ENCODE data around the gene GALNT14.
"Not testable (repeated sequence)": the region's sequence is repeated elsewhere in the genome, so short reads cannot be mapped to it uniquely, and the experiment has no call there.

The GALNT14 gene

DNA sequence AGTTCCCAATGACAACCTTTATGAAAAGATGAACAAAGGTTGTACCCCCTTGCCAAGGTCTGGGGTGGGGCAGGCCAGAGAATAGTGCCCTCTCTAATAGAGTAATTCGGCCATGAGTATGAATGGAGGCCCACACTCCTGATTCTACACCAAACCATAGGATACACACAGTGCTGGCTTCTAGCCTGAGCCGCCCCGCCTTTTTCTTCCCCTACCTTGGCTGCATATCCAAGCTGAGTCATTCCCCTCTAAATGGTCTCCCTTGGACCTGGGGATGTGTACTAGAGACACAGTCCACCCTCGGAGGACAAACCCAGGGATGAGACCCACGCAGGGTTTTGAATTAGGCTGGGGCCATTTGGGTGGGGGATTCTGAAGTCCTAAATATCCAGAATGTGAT lies 223.8 kb downstream of the GALNT14 start:
- H3K4me2 ChIP-seq (ENCODE audit: insufficient read depth, low read length), result no peak overlapping the region
- no peak for ATAC-seq (ENCODE audit: insufficient read depth, low read depth)

DNA sequence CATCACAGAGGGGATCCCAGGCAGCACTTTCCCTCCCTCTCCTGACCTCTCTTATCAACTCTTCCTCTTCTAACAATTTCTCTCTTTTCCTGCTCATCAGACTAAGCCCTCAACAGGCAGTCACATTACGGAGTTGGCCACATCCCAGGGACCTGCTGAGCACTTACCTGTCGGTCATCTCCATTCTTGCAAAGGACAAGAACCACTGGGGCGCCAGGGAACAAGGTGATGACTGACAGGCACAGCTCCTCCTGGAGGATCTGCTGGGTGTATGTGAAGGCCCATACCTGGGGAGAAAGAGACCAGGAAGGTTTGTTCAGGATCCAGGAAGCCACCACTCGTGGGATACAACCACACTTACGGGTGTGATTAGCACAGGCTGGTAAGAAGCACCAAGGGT lies 226.2 kb downstream of the GALNT14 start:
- no peak overlapping the region for H3K9ac ChIP-seq (ENCODE audit: low read depth, low read length)
- H3K79me2 ChIP-seq (ENCODE audit: insufficient read depth, low read length), result no peaks in the 10 kb centered on the region
- H3K9me3 ChIP-seq (ENCODE audit: insufficient read depth, low read length, severe bottlenecking), result no peaks in the 10 kb centered on the region
- H3K4me2 ChIP-seq (ENCODE audit: insufficient read depth, low read length), result no peak overlapping the region
- no peak for TF ChIP-seq EZH2 (IDR thresholded peaks at IDR 0.05; ENCODE audit: borderline replicate concordance, low read depth, low read length, severe bottlenecking)
- TF ChIP-seq, protein P1, sequence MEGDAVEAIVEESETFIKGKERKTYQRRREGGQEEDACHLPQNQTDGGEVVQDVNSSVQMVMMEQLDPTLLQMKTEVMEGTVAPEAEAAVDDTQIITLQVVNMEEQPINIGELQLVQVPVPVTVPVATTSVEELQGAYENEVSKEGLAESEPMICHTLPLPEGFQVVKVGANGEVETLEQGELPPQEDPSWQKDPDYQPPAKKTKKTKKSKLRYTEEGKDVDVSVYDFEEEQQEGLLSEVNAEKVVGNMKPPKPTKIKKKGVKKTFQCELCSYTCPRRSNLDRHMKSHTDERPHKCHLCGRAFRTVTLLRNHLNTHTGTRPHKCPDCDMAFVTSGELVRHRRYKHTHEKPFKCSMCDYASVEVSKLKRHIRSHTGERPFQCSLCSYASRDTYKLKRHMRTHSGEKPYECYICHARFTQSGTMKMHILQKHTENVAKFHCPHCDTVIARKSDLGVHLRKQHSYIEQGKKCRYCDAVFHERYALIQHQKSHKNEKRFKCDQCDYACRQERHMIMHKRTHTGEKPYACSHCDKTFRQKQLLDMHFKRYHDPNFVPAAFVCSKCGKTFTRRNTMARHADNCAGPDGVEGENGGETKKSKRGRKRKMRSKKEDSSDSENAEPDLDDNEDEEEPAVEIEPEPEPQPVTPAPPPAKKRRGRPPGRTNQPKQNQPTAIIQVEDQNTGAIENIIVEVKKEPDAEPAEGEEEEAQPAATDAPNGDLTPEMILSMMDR (IDR thresholded peaks at IDR 0.05; ENCODE audit: borderline replicate concordance, extremely low read depth, low read length, poor library complexity, severe bottlenecking), result no peak
- no peak overlapping the region for H2AFZ ChIP-seq (ENCODE audit: low read depth, low read length)
- H3K27ac ChIP-seq (ENCODE audit: low read length), result no peak overlapping the region
- no peaks in the 10 kb centered on the region for H4K20me1 ChIP-seq (ENCODE audit: insufficient read depth, low read length)
- no peaks in the 10 kb centered on the region for H3K36me3 ChIP-seq (ENCODE audit: insufficient read depth, low read length)
- DNase-seq (no peak), ATAC-seq (ENCODE audit: insufficient read depth, low read depth) (no peak)
- no peaks in the 10 kb centered on the region for H3K27me3 ChIP-seq (ENCODE audit: insufficient read depth, low read length, poor library complexity)
- no peak overlapping the region for H3K4me3 ChIP-seq (ENCODE audit: low read depth in 1 of 2, low read length in 2 of 2)
- H3K4me1 ChIP-seq (ENCODE audit: insufficient read depth, low read length), result no peaks in the 10 kb centered on the region

More for the DNA sequence above, 223.8 kb downstream of the GALNT14 start:
- H3K27me3 ChIP-seq (ENCODE audit: insufficient read depth, low read length, poor library complexity), result no peaks in the 10 kb centered on the region
- no peaks in the 10 kb centered on the region for H4K20me1 ChIP-seq (ENCODE audit: insufficient read depth, low read length)
- no peak overlapping the region for H3K9ac ChIP-seq (ENCODE audit: low read depth, low read length)
- H3K4me3 ChIP-seq (ENCODE audit: low read depth in 1 of 2, low read length in 2 of 2), result no peak overlapping the region
- TF ChIP-seq EZH2 (IDR thresholded peaks at IDR 0.05; ENCODE audit: borderline replicate concordance, low read depth, low read length, severe bottlenecking), result no peak
- TF ChIP-seq, protein P1 (IDR thresholded peaks at IDR 0.05; ENCODE audit: borderline replicate concordance, extremely low read depth, low read length, poor library complexity, severe bottlenecking), result no peak
- no peaks in the 10 kb centered on the region for H3K36me3 ChIP-seq (ENCODE audit: insufficient read depth, low read length)
- H3K79me2 ChIP-seq (ENCODE audit: insufficient read depth, low read length), result no peaks in the 10 kb centered on the region
- no peaks in the 10 kb centered on the region for H3K9me3 ChIP-seq (ENCODE audit: insufficient read depth, low read length, severe bottlenecking)
- H2AFZ ChIP-seq (ENCODE audit: low read depth, low read length), result no peak overlapping the region
- DNase-seq, result no peak
- no peaks in the 10 kb centered on the region for H3K4me1 ChIP-seq (ENCODE audit: insufficient read depth, low read length)
- no peak overlapping the region for H3K27ac ChIP-seq (ENCODE audit: low read length)

DNA sequence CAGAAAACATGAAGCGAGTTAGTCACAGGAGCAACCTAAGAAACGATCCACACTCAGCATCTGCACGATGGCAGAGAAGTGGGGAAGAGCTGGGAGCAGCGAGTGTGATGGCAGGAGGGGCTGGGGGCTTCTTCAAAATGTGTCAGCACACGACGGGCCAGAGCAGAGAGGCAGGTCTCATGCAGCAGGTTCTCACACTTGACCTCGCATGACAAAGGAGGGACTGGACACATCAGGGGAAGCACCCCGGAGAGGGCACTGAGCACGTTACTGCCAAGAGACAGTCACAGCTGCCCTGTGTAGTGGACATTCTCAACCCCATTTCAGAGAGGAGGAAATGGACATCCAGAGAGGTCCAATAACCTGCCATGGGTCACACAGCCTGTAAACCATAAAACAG lies 226.9 kb downstream of the GALNT14 start:
- Histone ChIP-seq H3K27me3 (ENCODE audit: insufficient read depth, low read length, poor library complexity) (no peaks in the 10 kb centered on the region), H3K9ac (ENCODE audit: low read depth, low read length) (no peak overlapping the region), H3K79me2 (ENCODE audit: insufficient read depth, low read length) (no peaks in the 10 kb centered on the region), H3K4me1 (ENCODE audit: insufficient read depth, low read length) (no peaks in the 10 kb centered on the region), H3K4me2 (ENCODE audit: insufficient read depth, low read length) (no peak overlapping the region), H3K36me3 (ENCODE audit: insufficient read depth, low read length) (no peaks in the 10 kb centered on the region), H4K20me1 (ENCODE audit: insufficient read depth, low read length) (no peaks in the 10 kb centered on the region), H2AFZ (ENCODE audit: low read depth, low read length) (no peak overlapping the region), H3K9me3 (ENCODE audit: insufficient read depth, low read length, severe bottlenecking) (no peaks in the 10 kb centered on the region), H3K4me3 (ENCODE audit: low read depth in 1 of 2, low read length in 2 of 2) (no peak overlapping the region), H3K27ac (ENCODE audit: low read length) (no peak overlapping the region)
- no peak for DNase-seq
- ATAC-seq (ENCODE audit: insufficient read depth, low read depth), result no peak
- TF ChIP-seq, protein P1 (IDR thresholded peaks at IDR 0.05; ENCODE audit: borderline replicate concordance, extremely low read depth, low read length, poor library complexity, severe bottlenecking), result no peak

DNA sequence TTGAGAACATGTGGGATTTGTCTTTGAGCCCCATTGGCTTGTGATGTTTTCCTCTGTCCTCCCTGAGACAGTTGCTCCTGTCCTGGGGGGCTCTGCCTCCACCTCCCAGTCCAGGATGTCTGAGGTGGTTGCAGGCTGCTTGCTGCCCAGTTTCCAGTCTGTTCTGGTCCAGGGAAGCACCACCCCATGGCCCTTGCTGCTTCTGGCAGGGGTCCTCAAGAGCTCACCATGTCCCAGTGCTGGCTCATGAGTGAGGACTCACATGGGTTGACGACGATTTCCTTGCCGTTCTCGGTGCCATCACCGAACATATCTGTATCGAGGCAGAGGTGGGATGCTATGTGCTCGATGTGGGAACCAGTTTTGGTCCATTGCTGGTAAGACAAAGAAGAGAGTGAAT lies 227.6 kb downstream of the GALNT14 start:
- H3K9me3 ChIP-seq (ENCODE audit: insufficient read depth, low read length, severe bottlenecking), result no peaks in the 10 kb centered on the region
- H3K36me3 ChIP-seq (ENCODE audit: insufficient read depth, low read length), result no peaks in the 10 kb centered on the region
- no peak overlapping the region for H2AFZ ChIP-seq (ENCODE audit: low read depth, low read length)
- H3K27ac ChIP-seq (ENCODE audit: low read length), result no peak overlapping the region
- no peak overlapping the region for H3K4me2 ChIP-seq (ENCODE audit: insufficient read depth, low read length)
- no peak overlapping the region for H3K9ac ChIP-seq (ENCODE audit: low read depth, low read length)
- H3K27me3 ChIP-seq (ENCODE audit: insufficient read depth, low read length, poor library complexity), result no peaks in the 10 kb centered on the region
- H3K4me1 ChIP-seq (ENCODE audit: insufficient read depth, low read length), result no peaks in the 10 kb centered on the region
- no peaks in the 10 kb centered on the region for H3K79me2 ChIP-seq (ENCODE audit: insufficient read depth, low read length)
- ATAC-seq (ENCODE audit: insufficient read depth, low read depth), result no peak
- DNase-seq, result no peak
- TF ChIP-seq, protein P1 (IDR thresholded peaks at IDR 0.05; ENCODE audit: borderline replicate concordance, extremely low read depth, low read length, poor library complexity, severe bottlenecking), result no peak
- TF ChIP-seq EZH2 (IDR thresholded peaks at IDR 0.05; ENCODE audit: borderline replicate concordance, low read depth, low read length, severe bottlenecking), result no peak
- no peak overlapping the region for H3K4me3 ChIP-seq (ENCODE audit: low read depth in 1 of 2, low read length in 2 of 2)
- no peaks in the 10 kb centered on the region for H4K20me1 ChIP-seq (ENCODE audit: insufficient read depth, low read length)

DNA sequence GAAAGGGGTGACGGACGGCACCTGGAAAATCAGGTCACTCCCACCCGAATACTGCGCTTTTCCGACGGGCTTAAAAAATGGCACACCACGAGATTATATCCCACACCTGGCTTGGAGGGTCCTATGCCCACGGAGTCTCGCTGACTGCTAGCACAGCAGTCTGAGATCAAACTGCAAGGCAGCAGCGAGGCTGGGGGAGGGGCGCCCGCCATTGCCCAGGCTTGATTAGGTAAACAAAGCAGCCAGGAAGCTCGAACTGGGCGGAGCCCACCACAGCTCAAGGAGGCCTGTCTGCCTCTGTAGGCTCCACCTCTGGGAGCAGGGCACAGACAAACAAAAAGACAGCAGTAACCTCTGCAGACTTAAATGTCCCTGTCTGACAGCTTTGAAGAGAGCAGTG lies 233.8 kb downstream of the GALNT14 start:
- not testable (repeated sequence) for H3K36me3 ChIP-seq (ENCODE audit: insufficient read depth, low read length); H3K9ac ChIP-seq (ENCODE audit: low read depth, low read length); H3K4me2 ChIP-seq (ENCODE audit: insufficient read depth, low read length); H2AFZ ChIP-seq (ENCODE audit: low read depth, low read length); H3K4me1 ChIP-seq (ENCODE audit: insufficient read depth, low read length); ATAC-seq (ENCODE audit: insufficient read depth, low read depth); H3K4me3 ChIP-seq (ENCODE audit: low read depth in 1 of 2, low read length in 2 of 2); H3K9me3 ChIP-seq (ENCODE audit: insufficient read depth, low read length, severe bottlenecking); H3K27ac ChIP-seq (ENCODE audit: low read length); H3K27me3 ChIP-seq (ENCODE audit: insufficient read depth, low read length, poor library complexity); H3K79me2 ChIP-seq (ENCODE audit: insufficient read depth, low read length); H4K20me1 ChIP-seq (ENCODE audit: insufficient read depth, low read length)
- peak; percentile 16 for DNase-seq
